Activated T-helper 1 cell treated with Interleukin-2 at 50 U/mL for 16 hours (primary cell): ENCODE results near the gene TTLL4.
"Not testable (repeated sequence)": the region's sequence is repeated elsewhere in the genome, so short reads cannot be mapped to it uniquely, and the experiment has no call there.

Experiments
- DNase-seq: peaks from one replicate; pipeline ENCODE4 v3.0.0-alpha.2; 2020; ENCODE audit warnings: low read depth

Gene TTLL4

DNA sequence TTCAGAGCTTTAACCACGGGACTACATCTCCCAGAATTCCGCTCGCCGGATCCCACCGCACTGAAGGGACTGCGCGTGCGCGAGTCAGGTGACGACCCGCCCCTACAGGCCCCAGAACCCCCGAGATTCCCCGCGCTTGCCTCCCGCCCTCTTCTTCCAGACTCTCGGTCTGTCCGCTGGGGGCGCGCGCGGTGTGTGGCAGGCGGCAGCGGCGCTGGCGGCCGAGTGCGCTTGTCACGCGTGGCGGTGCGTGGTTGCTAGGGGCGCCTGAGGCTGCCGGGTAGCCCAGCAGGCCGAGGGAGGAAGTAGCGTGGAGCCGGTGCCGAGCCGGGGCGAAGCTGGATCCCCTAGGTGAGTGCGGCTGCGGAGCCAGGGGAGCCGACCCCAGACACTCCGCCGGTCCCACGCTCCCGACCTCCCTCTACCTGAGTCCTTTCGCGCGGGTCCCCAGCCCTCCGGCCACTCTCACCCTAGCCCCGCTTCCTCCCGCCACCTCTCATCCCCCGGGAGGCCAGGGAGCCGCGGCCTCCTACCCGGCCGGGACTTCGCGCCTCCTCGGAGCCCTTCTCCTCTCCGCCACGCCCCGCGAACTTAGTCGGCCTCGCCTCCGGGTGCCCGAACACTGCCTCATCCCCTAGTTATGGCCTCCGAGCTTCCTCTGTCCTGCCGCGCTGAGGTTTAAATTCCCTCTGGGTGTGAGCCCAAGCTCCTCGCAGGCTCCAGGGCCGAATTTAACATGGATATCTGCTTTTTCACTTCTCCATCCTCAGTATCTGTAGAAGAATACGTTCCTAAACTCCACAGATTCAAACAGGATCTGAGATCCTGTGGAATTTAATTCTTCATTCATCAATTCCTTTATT, at the start of gene TTLL4:
TTLL4 (plus strand) TSS at position 149 of the 863 bp plus-strand sequence. CDS start 26,842 bp downstream, outside the sequence.
- DNase-seq = peak; percentile 98

DNA sequence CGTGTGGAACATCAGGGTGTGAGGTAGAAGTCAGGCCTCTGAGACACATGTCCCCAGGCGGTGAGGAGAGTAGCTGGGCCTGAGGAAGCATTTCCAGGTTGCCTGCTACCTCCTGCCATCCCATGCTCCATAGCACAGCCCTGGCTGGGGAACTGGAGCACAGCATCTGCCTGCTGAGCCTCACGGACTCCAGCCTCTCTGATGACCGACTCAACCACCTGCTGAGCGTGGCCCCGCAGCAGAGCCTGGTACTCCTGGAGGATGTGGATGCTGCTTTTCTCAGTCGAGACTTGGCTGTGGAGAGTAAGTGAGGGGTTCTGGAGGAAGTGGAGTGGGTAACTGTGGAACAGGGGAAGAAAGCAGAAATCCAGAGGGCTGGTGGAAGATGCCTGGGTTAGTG, 48.3 kb upstream of the TTLL4 start:
- DNase-seq = no peak

- DNase-seq = no peak
Measured at GRCh38 chr2:218662827-218663226, 47.8 kb upstream of the TTLL4 start.

GRCh38 chr2:218663901-218664300, 46.7 kb upstream of the TTLL4 start:
- DNase-seq = no peak

DNA sequence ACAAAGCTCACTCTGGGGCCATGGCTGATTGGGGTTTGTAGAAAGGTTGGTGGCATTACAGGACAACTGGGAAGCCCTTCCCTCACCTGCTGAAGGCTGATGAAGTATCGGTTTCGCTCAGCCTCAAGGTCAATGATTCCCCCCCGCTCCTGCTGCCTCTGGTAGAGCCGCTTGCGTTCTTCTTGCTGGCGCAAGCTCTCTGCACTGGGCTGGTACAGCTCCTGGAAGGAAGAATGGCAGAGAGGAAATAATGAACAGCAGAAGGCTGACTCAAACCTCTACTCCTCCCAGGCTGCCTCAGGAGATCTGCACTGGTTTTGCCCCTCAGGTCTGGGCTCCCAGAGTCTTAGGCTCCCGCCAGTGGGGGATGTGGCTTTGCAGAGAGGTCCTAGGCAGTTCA, 46.0 kb upstream of the TTLL4 start:
- no peak for DNase-seq

GRCh38 chr2:218671097-218671653, 39.5 kb upstream of the TTLL4 start:
- DNase-seq = no peak

DNA sequence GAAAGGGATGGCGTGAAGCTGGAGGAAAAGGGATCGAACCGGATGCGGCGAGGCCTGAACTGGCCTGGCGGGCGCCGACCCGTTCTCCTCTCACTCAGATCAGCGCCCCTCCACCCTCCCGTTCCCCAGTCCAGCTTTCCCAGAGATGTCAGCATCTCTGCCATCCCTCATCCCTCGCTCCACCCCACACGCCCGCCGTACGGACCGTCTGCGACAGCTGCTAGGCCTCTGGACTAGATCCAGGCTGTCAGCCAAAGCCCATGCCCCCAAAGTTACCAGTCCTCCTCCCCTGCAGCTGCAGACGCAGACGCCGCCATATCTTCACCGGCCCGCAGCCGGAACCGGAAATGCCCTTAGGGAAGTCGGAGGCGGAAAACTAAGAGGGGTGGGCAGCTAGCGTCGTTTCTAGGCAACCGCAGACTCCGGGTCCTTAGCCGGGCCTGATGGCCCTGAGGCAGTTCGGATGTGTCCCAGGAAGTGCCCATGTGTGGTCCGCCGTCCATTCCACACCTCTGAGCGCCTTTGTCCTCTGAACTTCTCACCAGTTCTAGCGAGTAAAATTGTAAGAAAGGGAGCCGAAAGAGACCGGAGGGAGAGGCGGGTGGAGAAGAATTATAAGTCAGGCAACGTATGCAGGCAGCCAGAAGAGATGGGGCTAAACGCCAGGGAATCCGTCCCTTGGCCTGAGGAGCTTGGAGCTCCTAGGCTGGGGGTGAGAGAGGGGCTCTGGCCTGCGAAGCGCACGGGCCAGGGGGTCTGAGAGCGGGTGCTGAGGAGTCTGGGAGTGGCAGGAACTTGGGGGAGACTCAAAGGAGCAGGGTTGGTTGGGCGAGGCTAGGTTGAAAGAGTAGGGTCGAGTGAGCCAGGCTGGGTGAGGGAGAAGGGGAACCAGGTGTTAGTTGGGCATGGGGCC, 38.7 kb upstream of the TTLL4 start, which contains the start of the genes RNF25 and STK36:
RNF25 (minus strand) TSS at position 349 of the 913 bp plus-strand sequence; CDS start at position 317, 32 bp downstream.
STK36 (plus strand) TSS at position 433 of the 913 bp plus-strand sequence. CDS start 744 bp downstream, outside the sequence.
- peak; percentile 73 for DNase-seq

DNA sequence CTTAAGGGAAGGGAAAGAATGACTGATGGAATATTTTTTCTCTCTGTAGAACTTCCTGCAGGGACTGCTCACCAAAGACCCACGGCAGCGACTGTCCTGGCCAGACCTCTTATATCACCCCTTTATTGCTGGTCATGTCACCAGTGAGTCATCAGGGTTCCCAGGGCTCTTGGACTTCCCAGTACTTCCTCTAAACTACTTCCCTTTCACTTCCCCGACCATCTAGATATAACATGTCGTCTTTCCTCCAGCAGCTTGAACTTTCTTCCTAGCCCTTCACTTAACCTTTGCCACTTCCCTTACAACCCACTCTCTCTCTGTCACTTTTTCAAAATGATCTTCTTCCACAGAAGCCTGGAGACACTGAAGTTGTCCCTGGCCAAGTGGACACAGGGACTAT, 31.5 kb upstream of the TTLL4 start:
- no peak for DNase-seq

DNA sequence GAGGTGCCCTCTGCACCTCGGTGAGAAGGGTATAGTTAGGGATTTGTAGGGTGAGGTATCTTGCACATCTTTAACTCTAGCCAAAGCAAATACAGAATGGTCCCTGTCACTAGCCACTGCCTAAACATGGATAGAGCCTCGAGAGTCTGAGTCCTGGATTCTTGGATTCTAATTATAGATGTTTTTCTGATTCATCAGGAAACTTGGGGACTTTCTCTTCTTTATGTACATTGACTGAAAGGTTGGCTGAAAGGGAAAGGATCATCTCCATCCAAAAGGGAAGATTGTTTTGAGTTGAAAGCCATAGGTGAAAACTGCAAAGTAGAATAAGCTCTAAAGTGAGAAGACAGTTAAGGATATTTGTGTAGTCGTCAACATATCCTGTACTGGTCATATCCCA, 30.6 kb upstream of the TTLL4 start:
- no peak for DNase-seq

- not testable (repeated sequence) for DNase-seq
Measured at GRCh38 chr2:218687400-218688060, 23.1 kb upstream of the TTLL4 start.

GRCh38 chr2:218691234-218691633, 19.4 kb upstream of the TTLL4 start:
- DNase-seq = no peak

DNA sequence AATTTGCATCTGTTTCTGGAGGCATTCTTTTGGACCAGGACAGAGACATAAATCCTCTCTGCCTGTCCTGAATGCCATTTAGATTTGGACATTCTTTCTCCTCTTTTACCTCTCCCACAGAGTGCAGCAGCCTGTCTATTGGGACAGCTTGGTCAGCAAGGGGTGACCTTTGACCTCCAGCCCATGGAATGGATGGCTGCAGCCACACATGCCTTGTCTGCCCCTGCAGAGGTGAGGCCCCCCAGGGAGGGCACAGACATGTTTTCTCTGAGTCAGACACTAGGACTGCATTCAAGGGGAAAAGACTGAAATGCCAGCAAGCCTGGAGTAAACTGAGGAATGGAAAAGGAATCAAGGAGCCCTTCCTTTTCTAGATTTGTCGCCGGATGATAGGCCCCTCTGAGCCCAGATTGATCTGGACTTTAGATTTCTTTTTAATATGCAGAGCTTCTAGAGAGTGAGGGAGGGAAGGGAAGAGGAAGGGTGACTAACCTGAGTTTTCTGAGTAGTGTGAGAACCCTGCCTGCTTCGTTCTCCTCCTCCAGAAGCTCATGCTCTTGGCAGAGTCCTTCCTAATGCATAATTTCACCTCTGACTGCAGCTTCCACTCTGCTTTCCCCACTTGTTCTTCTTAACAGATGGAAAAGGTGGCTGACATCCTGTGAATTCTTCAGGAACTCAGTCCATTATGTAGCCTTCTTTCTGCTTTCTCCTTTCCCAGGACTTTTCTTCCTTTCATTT, 16.1 kb upstream of the TTLL4 start:
- DNase-seq = no peak

DNA sequence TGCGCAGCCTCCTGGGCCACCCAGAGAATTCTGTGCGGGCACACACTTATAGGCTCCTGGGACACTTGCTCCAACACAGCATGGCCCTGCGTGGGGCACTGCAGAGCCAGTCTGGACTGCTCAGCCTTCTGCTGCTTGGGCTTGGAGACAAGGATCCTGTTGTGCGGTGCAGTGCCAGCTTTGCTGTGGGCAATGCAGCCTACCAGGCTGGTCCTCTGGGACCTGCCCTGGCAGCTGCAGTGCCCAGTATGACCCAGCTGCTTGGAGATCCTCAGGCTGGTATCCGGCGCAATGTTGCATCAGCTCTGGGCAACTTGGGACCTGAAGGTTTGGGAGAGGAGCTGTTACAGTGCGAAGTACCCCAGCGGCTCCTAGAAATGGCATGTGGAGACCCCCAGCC, 11.8 kb upstream of the TTLL4 start:
- DNase-seq = no peak

- no peak for DNase-seq
Measured at GRCh38 chr2:218701806-218702205, 8.8 kb upstream of the TTLL4 start.

DNA sequence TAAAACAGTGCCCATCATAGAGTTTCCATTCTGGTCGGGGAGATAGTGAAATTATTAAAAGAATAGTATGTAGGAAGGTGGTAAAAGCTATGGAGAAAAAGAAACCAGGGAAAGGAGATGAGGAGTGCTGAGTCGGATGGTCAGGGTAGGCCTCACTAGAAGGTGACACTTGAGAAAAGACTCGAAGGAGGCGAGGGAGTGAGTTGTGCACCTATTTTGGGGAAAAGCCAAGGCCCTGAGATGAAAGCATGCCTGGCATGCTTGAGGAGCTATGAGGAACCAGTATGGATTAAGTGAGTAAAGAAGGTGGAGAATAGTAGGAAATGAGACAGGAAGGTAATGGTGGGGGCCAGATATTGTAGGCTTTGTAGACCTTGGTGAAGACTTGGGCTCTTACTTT, 7.3 kb upstream of the TTLL4 start:
- no peak for DNase-seq

DNA sequence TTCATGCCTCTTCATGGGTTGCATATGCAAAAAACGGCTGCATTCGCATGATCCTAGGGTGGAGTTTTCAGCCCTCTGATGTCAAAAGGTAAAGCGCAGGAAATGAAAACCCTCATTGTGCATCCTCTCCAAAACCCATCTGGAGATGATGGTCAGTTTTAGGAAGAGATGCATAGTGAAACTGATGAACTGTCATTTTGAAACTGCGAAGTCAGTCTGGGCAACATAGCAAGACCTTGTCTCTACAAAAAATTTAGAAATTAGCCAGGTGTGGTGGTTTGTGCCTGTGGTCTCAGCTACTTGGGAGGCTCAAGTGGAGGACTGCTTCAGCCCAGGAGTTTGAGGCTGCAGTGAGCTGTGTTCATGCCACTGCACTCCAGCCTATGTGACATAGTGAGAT, 2.5 kb upstream of the TTLL4 start:
- DNase-seq = no peak

DNA sequence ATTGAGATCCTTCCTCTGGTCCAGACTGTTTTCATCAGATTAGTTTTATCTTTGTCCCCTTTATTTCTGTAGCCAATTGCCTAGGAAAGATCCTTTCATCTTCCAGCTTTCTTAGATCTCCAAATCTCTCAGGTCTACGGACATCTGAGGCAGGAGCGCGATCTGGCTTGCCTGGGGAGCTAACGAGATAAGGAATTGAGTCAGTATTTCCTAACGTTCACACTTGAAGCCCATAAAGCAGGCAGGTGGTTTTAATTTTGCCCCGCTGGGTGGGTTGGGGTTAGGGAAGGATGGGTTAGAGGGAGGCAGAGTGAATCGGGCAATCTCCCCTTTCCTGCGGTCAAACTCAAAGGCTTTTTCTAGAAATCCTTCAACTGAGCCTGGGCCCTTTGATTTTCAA, 727 bp upstream of the TTLL4 start:
- DNase-seq = no peak

GRCh38 chr2:218710334-218710686, 325 bp upstream of the TTLL4 start:
- no peak for DNase-seq

- no peak for DNase-seq
Measured at GRCh38 chr2:218711550-218711929, 905 bp downstream of the TTLL4 start.

- DNase-seq = no peak
Measured at GRCh38 chr2:218713922-218714321, 3.3 kb downstream of the TTLL4 start.

DNA sequence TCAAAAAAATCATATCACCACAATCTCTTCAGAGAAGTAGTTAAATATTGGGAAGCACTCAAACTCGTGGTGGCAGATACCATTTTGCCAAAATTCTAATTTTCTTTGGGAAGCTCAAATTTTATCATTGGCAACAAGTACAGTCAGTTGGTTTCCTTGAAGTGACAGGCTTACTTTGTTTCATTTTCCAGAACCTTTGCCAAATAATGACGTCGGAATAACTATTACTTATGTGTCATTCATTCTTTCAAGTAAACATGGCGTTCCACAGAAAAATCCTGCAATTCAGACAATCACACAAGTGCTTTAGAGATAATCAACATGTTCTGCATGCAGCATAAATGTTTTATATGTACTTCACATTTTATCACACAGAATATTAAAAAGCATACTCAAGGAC, 5.4 kb downstream of the TTLL4 start:
- no peak for DNase-seq
